ENCODE results near the gene MUC22. TPM values are rescaled to one million over a fixed set of nuclear protein-coding genes. Genes with fewer than 3 reads are reported as not detected.
A peak's percentile ranks its signal among the peaks of the same experiment; 100 is the strongest.

MUC22 gene
- polyA plus RNA-seq, 1 donor (not counting 4 experiments of a cell fraction or from before 2014, with no cell fraction given) = not detected

GRCh38 chr6:31055441-31055840 is 45.2 kb downstream of the MUC22 start:
- peak; percentile 66 for FAIRE-seq
- Histone ChIP-seq H3K9me1 (ENCODE audit: control insufficient read depth, extremely low read depth, insufficient read depth, low read length) (no peaks in the 10 kb centered on the region), H3K27me3 (ENCODE audit: control insufficient read depth, extremely low read depth, insufficient read depth, low read length) (no peaks in the 10 kb centered on the region), H3K9me3 (ENCODE audit: control insufficient read depth, low read depth, low read length) (no peaks in the 10 kb centered on the region), H3K9ac (ENCODE audit: control insufficient read depth, extremely low read depth, insufficient read depth, low read length) (no peak overlapping the region), H2AFZ (ENCODE audit: control insufficient read depth, low read length) (no peak overlapping the region), H3K4me2 (ENCODE audit: control insufficient read depth, extremely low read depth, insufficient read depth, low read depth, low read length) (no peak overlapping the region), H3K79me2 (ENCODE audit: control insufficient read depth, insufficient read depth, low read length) (no peaks in the 10 kb centered on the region), H3K36me3 (ENCODE audit: control insufficient read depth in 2 of 2, extremely low read depth in 1 of 2, insufficient read depth in 2 of 2, low read length in 2 of 2) (no peaks in the 10 kb centered on the region), H3K4me3 (ENCODE audit: control insufficient read depth in 2 of 3, extremely low read depth in 1 of 3, insufficient read depth in 2 of 3, low read depth in 1 of 3, low read length in 3 of 3) (no peak overlapping the region), H3K4me1 (ENCODE audit: control insufficient read depth, extremely low read depth, insufficient read depth, low read length) (peaks cover 27% of the 10 kb centered on the region), H3K27ac (ENCODE audit: control insufficient read depth, insufficient read depth, low read length) (peak overlapping the region; percentile 22), H4K20me1 (ENCODE audit: control insufficient read depth, extremely low read depth, insufficient read depth, low read length) (no peaks in the 10 kb centered on the region)
- no peak for TF ChIP-seq EZH2 (IDR thresholded peaks at IDR 0.05; ENCODE audit: low read length)
- TF ChIP-seq, protein P1, sequence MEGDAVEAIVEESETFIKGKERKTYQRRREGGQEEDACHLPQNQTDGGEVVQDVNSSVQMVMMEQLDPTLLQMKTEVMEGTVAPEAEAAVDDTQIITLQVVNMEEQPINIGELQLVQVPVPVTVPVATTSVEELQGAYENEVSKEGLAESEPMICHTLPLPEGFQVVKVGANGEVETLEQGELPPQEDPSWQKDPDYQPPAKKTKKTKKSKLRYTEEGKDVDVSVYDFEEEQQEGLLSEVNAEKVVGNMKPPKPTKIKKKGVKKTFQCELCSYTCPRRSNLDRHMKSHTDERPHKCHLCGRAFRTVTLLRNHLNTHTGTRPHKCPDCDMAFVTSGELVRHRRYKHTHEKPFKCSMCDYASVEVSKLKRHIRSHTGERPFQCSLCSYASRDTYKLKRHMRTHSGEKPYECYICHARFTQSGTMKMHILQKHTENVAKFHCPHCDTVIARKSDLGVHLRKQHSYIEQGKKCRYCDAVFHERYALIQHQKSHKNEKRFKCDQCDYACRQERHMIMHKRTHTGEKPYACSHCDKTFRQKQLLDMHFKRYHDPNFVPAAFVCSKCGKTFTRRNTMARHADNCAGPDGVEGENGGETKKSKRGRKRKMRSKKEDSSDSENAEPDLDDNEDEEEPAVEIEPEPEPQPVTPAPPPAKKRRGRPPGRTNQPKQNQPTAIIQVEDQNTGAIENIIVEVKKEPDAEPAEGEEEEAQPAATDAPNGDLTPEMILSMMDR (optimal IDR thresholded peaks at IDR 0.05 in 1 of 3, IDR thresholded peaks at IDR 0.05 in 1 of 3, conservative IDR thresholded peaks at IDR 0.05 in 1 of 3; ENCODE audit: extremely low read depth in 1 of 3, insufficient read depth in 2 of 3, low read length in 3 of 3) = no peak
- DNase-seq (ENCODE audit: low read depth, low spot score) = peak; percentile 89
- dilution Hi-C loops (cut with MboI; ENCODE audit: extremely low pct_ligation_motif_present, low sequenced_read_pairs) = loop anchor here (25.0 kb wide), 1 partner anchor 118 kb away; the partner anchor contains the start of genes MUCL3 and SFTA2

- Histone ChIP-seq H3K4me3 (ENCODE audit: control insufficient read depth in 2 of 3, extremely low read depth in 1 of 3, insufficient read depth in 2 of 3, low read depth in 1 of 3, low read length in 3 of 3) (no peak overlapping the region), H3K4me2 (ENCODE audit: control insufficient read depth, extremely low read depth, insufficient read depth, low read depth, low read length) (peak overlapping the region; percentile 53), H3K9ac (ENCODE audit: control insufficient read depth, extremely low read depth, insufficient read depth, low read length) (peak overlapping the region; percentile 58), H3K36me3 (ENCODE audit: control insufficient read depth in 2 of 2, extremely low read depth in 1 of 2, insufficient read depth in 2 of 2, low read length in 2 of 2) (no peaks in the 10 kb centered on the region), H3K4me1 (ENCODE audit: control insufficient read depth, extremely low read depth, insufficient read depth, low read length) (peaks cover 27% of the 10 kb centered on the region), H3K27me3 (ENCODE audit: control insufficient read depth, extremely low read depth, insufficient read depth, low read length) (no peaks in the 10 kb centered on the region), H3K9me1 (ENCODE audit: control insufficient read depth, extremely low read depth, insufficient read depth, low read length) (no peaks in the 10 kb centered on the region), H3K79me2 (ENCODE audit: control insufficient read depth, insufficient read depth, low read length) (no peaks in the 10 kb centered on the region), H3K27ac (ENCODE audit: control insufficient read depth, insufficient read depth, low read length) (peak overlapping the region; percentile 79), H2AFZ (ENCODE audit: control insufficient read depth, low read length) (no peak overlapping the region), H3K9me3 (ENCODE audit: control insufficient read depth, low read depth, low read length) (no peaks in the 10 kb centered on the region), H4K20me1 (ENCODE audit: control insufficient read depth, extremely low read depth, insufficient read depth, low read length) (no peaks in the 10 kb centered on the region)
- DNase-seq (ENCODE audit: low read depth, low spot score) (no peak), FAIRE-seq (peak; percentile 64)
- dilution Hi-C loops (cut with MboI; ENCODE audit: extremely low pct_ligation_motif_present, low sequenced_read_pairs) = loop anchor here (25.0 kb wide), 1 partner anchor 120 kb away; the partner anchor contains the start of genes MUCL3 and SFTA2
- no peak for TF ChIP-seq EZH2 (IDR thresholded peaks at IDR 0.05; ENCODE audit: low read length)
- TF ChIP-seq, protein P1 (optimal IDR thresholded peaks at IDR 0.05 in 1 of 3, IDR thresholded peaks at IDR 0.05 in 1 of 3, conservative IDR thresholded peaks at IDR 0.05 in 1 of 3; ENCODE audit: extremely low read depth in 1 of 3, insufficient read depth in 2 of 3, low read length in 3 of 3) = no peak
Measured at GRCh38 chr6:31057426-31058003, 47.2 kb downstream of the MUC22 start.

Data from keratinocyte (primary cell).